ENCODE results near the gene SERPINE3.

DNA sequence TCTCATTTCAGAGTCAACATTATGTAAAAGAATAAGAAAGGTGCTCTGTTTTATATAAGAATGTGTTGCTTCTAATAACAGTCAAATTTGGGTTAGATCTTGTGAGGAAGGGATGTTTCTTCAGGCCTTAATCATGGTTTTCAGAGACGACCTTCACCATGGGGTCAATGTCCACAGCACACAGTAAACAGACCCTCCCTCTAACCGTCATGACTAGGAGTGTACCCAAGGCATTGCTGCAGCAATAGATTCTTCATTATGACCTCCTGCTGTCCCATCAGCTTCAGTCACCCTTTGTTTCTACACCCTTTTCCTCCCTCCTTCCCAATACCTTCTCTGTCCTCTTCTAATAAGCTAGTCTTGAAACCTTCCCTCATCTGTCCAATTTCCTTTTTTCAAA, 15.7 kb downstream of the SERPINE3 start:
- TF ChIP-seq, protein P1, sequence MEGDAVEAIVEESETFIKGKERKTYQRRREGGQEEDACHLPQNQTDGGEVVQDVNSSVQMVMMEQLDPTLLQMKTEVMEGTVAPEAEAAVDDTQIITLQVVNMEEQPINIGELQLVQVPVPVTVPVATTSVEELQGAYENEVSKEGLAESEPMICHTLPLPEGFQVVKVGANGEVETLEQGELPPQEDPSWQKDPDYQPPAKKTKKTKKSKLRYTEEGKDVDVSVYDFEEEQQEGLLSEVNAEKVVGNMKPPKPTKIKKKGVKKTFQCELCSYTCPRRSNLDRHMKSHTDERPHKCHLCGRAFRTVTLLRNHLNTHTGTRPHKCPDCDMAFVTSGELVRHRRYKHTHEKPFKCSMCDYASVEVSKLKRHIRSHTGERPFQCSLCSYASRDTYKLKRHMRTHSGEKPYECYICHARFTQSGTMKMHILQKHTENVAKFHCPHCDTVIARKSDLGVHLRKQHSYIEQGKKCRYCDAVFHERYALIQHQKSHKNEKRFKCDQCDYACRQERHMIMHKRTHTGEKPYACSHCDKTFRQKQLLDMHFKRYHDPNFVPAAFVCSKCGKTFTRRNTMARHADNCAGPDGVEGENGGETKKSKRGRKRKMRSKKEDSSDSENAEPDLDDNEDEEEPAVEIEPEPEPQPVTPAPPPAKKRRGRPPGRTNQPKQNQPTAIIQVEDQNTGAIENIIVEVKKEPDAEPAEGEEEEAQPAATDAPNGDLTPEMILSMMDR (IDR thresholded peaks at IDR 0.05): no peak
- no peak for TF ChIP-seq EP300 (IDR thresholded peaks at IDR 0.05)
